Lower lobe of right lung (tissue), 2 donors: ENCODE data around the gene HOPX. TPM values are rescaled to one million over a fixed set of nuclear protein-coding genes. Genes with fewer than 3 reads are reported as not detected.
A peak's percentile ranks its signal among the peaks of the same experiment; 100 is the strongest.

ENCODE experiments used
- ATAC-seq, 2 donors: fragments of 200-7000 bp; cut with Tn5 transposase; one replicate each; pipeline ENCODE4 v1.9.1; 2020 to 2022; ENCODE audit warnings: mild to moderate bottlenecking in 2 of 2, moderate library complexity in 2 of 2
- DNase-seq: peaks from one replicate; pipeline ENCODE4 v3.0.0-alpha.2; 2020
- H3K27ac ChIP-seq: fragments of 200-600 bp; one replicate; pipeline ENCODE4 v1.8.0; 2022
- H3K27me3 ChIP-seq: fragments of 200-600 bp; one replicate; pipeline ENCODE4 v1.8.0; 2022; ENCODE audit warnings: low read depth
- H3K36me3 ChIP-seq: fragments of 200-600 bp; one replicate; pipeline ENCODE4 v1.8.0; 2022; ENCODE audit warnings: mild to moderate bottlenecking
- H3K4me1 ChIP-seq: fragments of 200-600 bp; one replicate; pipeline ENCODE4 v1.8.0; 2022
- H3K4me3 ChIP-seq: fragments of 200-600 bp; one replicate; pipeline ENCODE4 v1.8.0; 2022; ENCODE audit warnings: mild to moderate bottlenecking
- H3K9me3 ChIP-seq: fragments of 200-600 bp; one replicate; pipeline ENCODE4 v1.8.0; 2022
- CTCF ChIP-seq: fragments of 200-600 bp; IDR thresholded peaks from one replicate; pipeline ENCODE4 v1.8.0; 2022; ENCODE audit warnings: antibody characterized with exemption, mild to moderate bottlenecking
- intact Hi-C: fragments of 100-400 bp; cut with DNase I; formaldehyde crosslinking; loops from one replicate; pipeline ENCODE4 v1.11.0; 2022
- total RNA-seq: library from RNA; stranded (reverse); fragmentation: NEBNext Ultra II Directional; extraction: Animal tissue kit (Norgen Biotek cat#: 25700); gene quantifications from one replicate; pipeline ENCODE4 v1.2.1, GENCODE V29; 2021
- donor health status: DM: no; HTN: yes; CAD: no; lungs with severe emphysema.

Gene HOPX
- total RNA-seq, 1 donor from 2014 or later = 341 TPM

GRCh38 chr4:56657818-56658217, 23.3 kb downstream of the HOPX start:
- Histone ChIP-seq H3K27me3 (peaks cover 29% of the 10 kb centered on the region), H3K27ac (no peak overlapping the region), H3K9me3 (no peaks in the 10 kb centered on the region), H3K4me1 (peaks cover 31% of the 10 kb centered on the region), H3K36me3 (peaks cover 3% of the 10 kb centered on the region), H3K4me3 (no peak overlapping the region)
- ATAC-seq (no peak), DNase-seq (no peak)
- intact Hi-C loops = no loop called here
- no peak for TF ChIP-seq CTCF

- Histone ChIP-seq H3K27me3 (peaks cover 29% of the 10 kb centered on the region), H3K9me3 (no peaks in the 10 kb centered on the region), H3K4me3 (no peak overlapping the region), H3K4me1 (peaks cover 31% of the 10 kb centered on the region), H3K36me3 (peaks cover 5% of the 10 kb centered on the region), H3K27ac (no peak overlapping the region)
- DNase-seq = no peak
- intact Hi-C loops = no loop called here
- ATAC-seq = no peak
- TF ChIP-seq CTCF = no peak
Measured at GRCh38 chr4:56657128-56657527, 24.0 kb downstream of the HOPX start.

- H3K9me3 ChIP-seq = no peaks in the 10 kb centered on the region
- peak overlapping the region; percentile 56 for H3K4me3 ChIP-seq
- ATAC-seq (peak; percentile 28 to 65), DNase-seq (no peak)
- intact Hi-C loops = no loop called here
- peaks cover 5% of the 10 kb centered on the region for H3K36me3 ChIP-seq
- H3K27me3 ChIP-seq = peaks cover 29% of the 10 kb centered on the region
- H3K4me1 ChIP-seq = peaks cover 31% of the 10 kb centered on the region
- TF ChIP-seq CTCF = peak; percentile 16
- H3K27ac ChIP-seq = peak overlapping the region; percentile 67
Measured at GRCh38 chr4:56656346-56656643, 24.8 kb downstream of the HOPX start.

- H3K4me3 ChIP-seq = peak overlapping the region; percentile 56
- peak overlapping the region; percentile 67 for H3K27ac ChIP-seq
- peaks cover 29% of the 10 kb centered on the region for H3K27me3 ChIP-seq
- no peak for TF ChIP-seq CTCF
- peaks cover 31% of the 10 kb centered on the region for H3K4me1 ChIP-seq
- H3K36me3 ChIP-seq = peaks cover 6% of the 10 kb centered on the region
- intact Hi-C loops = no loop called here
- no peak for DNase-seq
- H3K9me3 ChIP-seq = no peaks in the 10 kb centered on the region
- peak; percentile 31 to 62 for ATAC-seq
Measured at GRCh38 chr4:56655627-56656345, 25.3 kb downstream of the HOPX start.

GRCh38 chr4:56655209-56655626, 25.9 kb downstream of the HOPX start:
- H3K4me1 ChIP-seq = peaks cover 31% of the 10 kb centered on the region

More at GRCh38 chr4:56655209-56655626, 25.9 kb downstream of the HOPX start:
- TF ChIP-seq CTCF = no peak
- peak; percentile 5 to 12 for ATAC-seq
- intact Hi-C loops = no loop called here
- DNase-seq = no peak
- Histone ChIP-seq H3K27ac (peak overlapping the region; percentile 67), H3K27me3 (peaks cover 29% of the 10 kb centered on the region), H3K9me3 (no peaks in the 10 kb centered on the region), H3K4me3 (peak overlapping the region; percentile 56), H3K36me3 (peaks cover 11% of the 10 kb centered on the region)
